GM23338 (cell line): ENCODE measurements around the gene PNPT1. TPM values are rescaled to one million over a fixed set of nuclear protein-coding genes. Genes with fewer than 3 reads are reported as not detected.

ENCODE experiments used
- ATAC-seq: fragments of 200-7000 bp; cut with Tn5 transposase; 3 replicates; pipeline ENCODE4 v1.9.1; 2020
- DNase-seq: peaks from one replicate; pipeline ENCODE4 v3.0.0-alpha.2; 2015; ENCODE audit warnings: low spot score
- H2AFZ ChIP-seq: fragments of 200-600 bp; sonication (generic); 2 replicates; pipeline ENCODE4 v1.8.0; 2016; ENCODE audit warnings: antibody characterized with exemption, mild to moderate bottlenecking, moderate library complexity
- H3F3A ChIP-seq: fragments of 200-600 bp; sonication (generic); replicated peaks from 2 replicates; pipeline ENCODE4 v1.8.0; 2017; ENCODE audit warnings: antibody characterized with exemption, mixed run types, low read depth
- H3K27ac ChIP-seq: fragments of 200-600 bp; sonication (generic); 2 replicates; pipeline ENCODE4 v1.6.1; 2016; ENCODE audit warnings: low read depth
- H3K27me3 ChIP-seq: fragments of 200-600 bp; sonication (generic); 2 replicates; pipeline ENCODE4 v1.8.0; 2016; ENCODE audit warnings: mild to moderate bottlenecking, mixed run types, moderate library complexity; ENCODE audit not compliant: insufficient read depth
- H3K36me3 ChIP-seq: fragments of 200-600 bp; sonication (generic); 2 replicates; pipeline ENCODE4 v1.8.0; 2016; ENCODE audit warnings: mild to moderate bottlenecking; ENCODE audit not compliant: insufficient read depth
- H3K4me1 ChIP-seq: fragments of 200-600 bp; sonication (generic); 2 replicates; pipeline ENCODE4 v1.8.0; 2016; ENCODE audit warnings: mild to moderate bottlenecking, moderate library complexity; ENCODE audit not compliant: insufficient read depth
- H3K4me2 ChIP-seq: fragments of 200-600 bp; sonication (generic); 2 replicates; pipeline ENCODE4 v1.7.1; 2017; ENCODE audit warnings: mixed run types
- H3K4me3 ChIP-seq: fragments of 200-600 bp; sonication (generic); 2 replicates; pipeline ENCODE4 v1.6.1; 2016; ENCODE audit warnings: mixed run types
- H3K79me2 ChIP-seq: fragments of 200-600 bp; sonication (generic); replicated peaks from 2 replicates; pipeline ENCODE4 v1.8.0; 2017; ENCODE audit warnings: mild to moderate bottlenecking; ENCODE audit not compliant: insufficient read depth
- H3K9me2 ChIP-seq: fragments of 200-600 bp; sonication (generic); 2 replicates; pipeline ENCODE4 v1.8.0; 2017; ENCODE audit not compliant: insufficient read depth
- H4K20me1 ChIP-seq: fragments of 200-600 bp; sonication (generic); replicated peaks from 2 replicates; pipeline ENCODE4 v1.8.0; 2017; ENCODE audit warnings: mild to moderate bottlenecking; ENCODE audit not compliant: insufficient read depth
- H3K27ac Mint-ChIP-seq: 2 replicates; pipeline ENCODE4 v1.8.0; 2020; ENCODE audit warnings: inconsistent platforms, mild to moderate bottlenecking, moderate library complexity, mixed read lengths
- H3K27me3 Mint-ChIP-seq: 3 replicates; pipeline ENCODE4 v1.8.0; 2022; ENCODE audit warnings: low read depth, mild to moderate bottlenecking, moderate library complexity, mixed read lengths, inconsistent platforms; ENCODE audit not compliant: insufficient read depth, poor library complexity
- H3K36me3 Mint-ChIP-seq: 3 replicates; pipeline ENCODE4 v1.8.0; 2021; ENCODE audit warnings: low read depth, mild to moderate bottlenecking, inconsistent platforms, moderate library complexity, mixed read lengths
- H3K4me1 Mint-ChIP-seq: 3 replicates; pipeline ENCODE4 v1.8.0; 2020; ENCODE audit warnings: mild to moderate bottlenecking, inconsistent platforms, mixed read lengths
- H3K4me3 Mint-ChIP-seq: 3 replicates; pipeline ENCODE4 v1.8.0; 2021; ENCODE audit warnings: moderate library complexity, mild to moderate bottlenecking, inconsistent platforms, mixed read lengths
- H3K9me3 Mint-ChIP-seq: 3 replicates; pipeline ENCODE4 v1.8.0; 2020; ENCODE audit warnings: moderate library complexity, mild to moderate bottlenecking, inconsistent platforms, mixed read lengths
- CREB1 ChIP-seq: fragments of 250-450 bp; sonication (Bioruptor Pico); IDR thresholded peaks from 2 replicates; pipeline ENCODE4 v1.5.0; 2020; ENCODE audit warnings: low read depth, mild to moderate bottlenecking, moderate library complexity
- EZH2 ChIP-seq: fragments of 200-600 bp; sonication (generic); IDR thresholded peaks from one replicate; pipeline ENCODE4 v1.8.0; 2017; ENCODE audit warnings: antibody characterized with exemption, mild to moderate bottlenecking, low read depth; ENCODE audit not compliant: unreplicated experiment
- EZH2phosphoT487 ChIP-seq: fragments of 200-600 bp; sonication (generic); IDR thresholded peaks from one replicate; pipeline ENCODE4 v1.8.1; 2018; ENCODE audit warnings: antibody characterized with exemption; ENCODE audit not compliant: unreplicated experiment
- NANOG ChIP-seq: IDR thresholded peaks from 2 replicates; pipeline ENCODE4 v1.6.1; 2016; ENCODE audit warnings: antibody characterized with exemption, borderline replicate concordance
- POLR2AphosphoS5 ChIP-seq: IDR thresholded peaks from 2 replicates; pipeline ENCODE4 v1.6.1; 2016; ENCODE audit warnings: antibody characterized with exemption, low read depth
- STAT1 ChIP-seq: IDR thresholded peaks from one replicate; pipeline ENCODE4 v1.6.1; 2016; ENCODE audit warnings: antibody characterized with exemption; ENCODE audit not compliant: unreplicated experiment
- ZNF331 ChIP-seq: fragments of 250-450 bp; sonication (Bioruptor Pico); IDR thresholded peaks from 2 replicates; pipeline ENCODE4 v1.5.0; 2020; ENCODE audit warnings: low read depth, mild to moderate bottlenecking, moderate library complexity
- polyA plus RNA-seq: library from polyadenylated mRNA; unstranded; fragments of >200 nt; fragmentation: Nextera tagmentation; extraction: Ambion mirVana; gene quantifications from 2 replicates; pipeline ENCODE4 v1.2.1, GENCODE V29; 2016
- total RNA-seq: library from RNA; depleted of rRNA; stranded (reverse); fragments of >200 nt; shearing (Covaris generic); gene quantifications from 2 replicates; pipeline ENCODE4 v1.2.3, GENCODE V29; 2014
- TF ChIP-seq, protein P1 (sequence below): IDR thresholded peaks from one replicate; pipeline ENCODE4 v1.6.1; 2018; ENCODE audit warnings: antibody characterized with exemption; ENCODE audit not compliant: unreplicated experiment
- TF ChIP-seq, protein P2 (sequence below), 2 experiments: fragments of 200-600 bp in 1 of 2; sonication (generic) in 1 of 2; conservative IDR thresholded peaks; 2 replicates each; pipeline versions ENCODE4 v1.5.1 to v1.6.1; 2016 to 2017; ENCODE audit warnings: antibody characterized with exemption in 2 of 2, low read depth in 2 of 2, mild to moderate bottlenecking in 2 of 2, moderate library complexity in 1 of 2
- TF ChIP-seq, protein P3 (sequence below): fragments of 250-450 bp; sonication (Bioruptor Pico); IDR thresholded peaks from 2 replicates; pipeline ENCODE4 v1.5.0; 2020; ENCODE audit warnings: mild to moderate bottlenecking, moderate library complexity

The PNPT1 gene
- total and polyA plus RNA-seq, 2 experiments from 2014 or later: 31.1 to 34.6 TPM

DNA sequence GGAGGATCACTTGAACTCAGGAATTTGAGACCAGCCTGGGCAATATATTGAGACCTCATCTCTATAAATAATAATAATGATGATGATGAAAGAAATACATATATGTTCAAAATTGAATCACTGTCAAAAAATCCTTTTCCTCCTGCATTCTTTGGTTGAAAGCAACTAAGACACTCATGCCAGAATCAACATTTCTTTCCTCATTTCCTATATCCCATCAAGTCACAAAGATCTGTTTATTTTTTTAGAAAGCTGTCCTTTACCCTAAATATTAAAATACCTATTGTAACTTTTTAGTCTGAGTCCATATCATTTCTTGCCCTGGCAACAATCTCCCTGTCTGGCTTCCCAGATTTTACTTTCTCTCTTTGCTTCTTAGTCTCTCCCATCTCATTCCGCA is 44.4 kb downstream of the PNPT1 start (continued):
- TF ChIP-seq CREB1 (CRISPR knock-in tag): no peak
- TF ChIP-seq, protein P1, sequence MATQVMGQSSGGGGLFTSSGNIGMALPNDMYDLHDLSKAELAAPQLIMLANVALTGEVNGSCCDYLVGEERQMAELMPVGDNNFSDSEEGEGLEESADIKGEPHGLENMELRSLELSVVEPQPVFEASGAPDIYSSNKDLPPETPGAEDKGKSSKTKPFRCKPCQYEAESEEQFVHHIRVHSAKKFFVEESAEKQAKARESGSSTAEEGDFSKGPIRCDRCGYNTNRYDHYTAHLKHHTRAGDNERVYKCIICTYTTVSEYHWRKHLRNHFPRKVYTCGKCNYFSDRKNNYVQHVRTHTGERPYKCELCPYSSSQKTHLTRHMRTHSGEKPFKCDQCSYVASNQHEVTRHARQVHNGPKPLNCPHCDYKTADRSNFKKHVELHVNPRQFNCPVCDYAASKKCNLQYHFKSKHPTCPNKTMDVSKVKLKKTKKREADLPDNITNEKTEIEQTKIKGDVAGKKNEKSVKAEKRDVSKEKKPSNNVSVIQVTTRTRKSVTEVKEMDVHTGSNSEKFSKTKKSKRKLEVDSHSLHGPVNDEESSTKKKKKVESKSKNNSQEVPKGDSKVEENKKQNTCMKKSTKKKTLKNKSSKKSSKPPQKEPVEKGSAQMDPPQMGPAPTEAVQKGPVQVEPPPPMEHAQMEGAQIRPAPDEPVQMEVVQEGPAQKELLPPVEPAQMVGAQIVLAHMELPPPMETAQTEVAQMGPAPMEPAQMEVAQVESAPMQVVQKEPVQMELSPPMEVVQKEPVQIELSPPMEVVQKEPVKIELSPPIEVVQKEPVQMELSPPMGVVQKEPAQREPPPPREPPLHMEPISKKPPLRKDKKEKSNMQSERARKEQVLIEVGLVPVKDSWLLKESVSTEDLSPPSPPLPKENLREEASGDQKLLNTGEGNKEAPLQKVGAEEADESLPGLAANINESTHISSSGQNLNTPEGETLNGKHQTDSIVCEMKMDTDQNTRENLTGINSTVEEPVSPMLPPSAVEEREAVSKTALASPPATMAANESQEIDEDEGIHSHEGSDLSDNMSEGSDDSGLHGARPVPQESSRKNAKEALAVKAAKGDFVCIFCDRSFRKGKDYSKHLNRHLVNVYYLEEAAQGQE: no peak
- no peak for TF ChIP-seq ZNF331
- no peak for TF ChIP-seq STAT1
- TF ChIP-seq, protein P2, sequence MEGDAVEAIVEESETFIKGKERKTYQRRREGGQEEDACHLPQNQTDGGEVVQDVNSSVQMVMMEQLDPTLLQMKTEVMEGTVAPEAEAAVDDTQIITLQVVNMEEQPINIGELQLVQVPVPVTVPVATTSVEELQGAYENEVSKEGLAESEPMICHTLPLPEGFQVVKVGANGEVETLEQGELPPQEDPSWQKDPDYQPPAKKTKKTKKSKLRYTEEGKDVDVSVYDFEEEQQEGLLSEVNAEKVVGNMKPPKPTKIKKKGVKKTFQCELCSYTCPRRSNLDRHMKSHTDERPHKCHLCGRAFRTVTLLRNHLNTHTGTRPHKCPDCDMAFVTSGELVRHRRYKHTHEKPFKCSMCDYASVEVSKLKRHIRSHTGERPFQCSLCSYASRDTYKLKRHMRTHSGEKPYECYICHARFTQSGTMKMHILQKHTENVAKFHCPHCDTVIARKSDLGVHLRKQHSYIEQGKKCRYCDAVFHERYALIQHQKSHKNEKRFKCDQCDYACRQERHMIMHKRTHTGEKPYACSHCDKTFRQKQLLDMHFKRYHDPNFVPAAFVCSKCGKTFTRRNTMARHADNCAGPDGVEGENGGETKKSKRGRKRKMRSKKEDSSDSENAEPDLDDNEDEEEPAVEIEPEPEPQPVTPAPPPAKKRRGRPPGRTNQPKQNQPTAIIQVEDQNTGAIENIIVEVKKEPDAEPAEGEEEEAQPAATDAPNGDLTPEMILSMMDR (conservative IDR thresholded peaks at IDR 0.05; ENCODE audit: low read depth in 2 of 2): no peak

DNA sequence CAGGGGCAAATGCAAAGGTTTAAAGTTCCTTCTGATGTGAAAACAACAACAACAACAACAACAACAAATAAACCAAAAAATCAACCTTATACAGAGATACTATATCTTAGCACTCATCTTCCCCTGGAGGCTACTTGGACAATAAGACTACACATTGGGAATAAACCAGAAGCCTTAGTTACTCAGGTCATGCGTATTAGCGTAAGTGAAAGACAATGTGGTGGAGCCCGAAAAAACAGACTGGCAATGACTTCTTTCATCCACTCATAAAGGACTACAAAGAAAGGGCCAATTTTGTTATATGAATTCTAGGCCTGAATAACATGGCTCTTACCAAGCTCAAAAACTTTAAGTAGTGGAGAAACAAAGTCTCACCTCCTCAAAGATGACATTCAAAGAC is 56.8 kb downstream of the PNPT1 start:
- Histone ChIP-seq H3K9me2 (no peaks in the 10 kb centered on the region), H3K4me1 (no peaks in the 10 kb centered on the region), H3K4me2 (no peak overlapping the region), H4K20me1 (peaks cover under 1% of the 10 kb centered on the region; the same call in 1 of the 2 replicates), H3K4me3 (no peak overlapping the region), H3F3A (no peaks in the 10 kb centered on the region), H3K27me3 (no peaks in the 10 kb centered on the region), H3K27ac (no peak overlapping the region; the same call in 1 of the 2 replicates), H3K36me3 (peaks cover 34% of the 10 kb centered on the region), H2AFZ (no peak overlapping the region), H3K79me2 (no peaks in the 10 kb centered on the region)
- DNase-seq (no peak), ATAC-seq (no peak)
- no peaks in the 10 kb centered on the region for H3K27me3 Mint-ChIP-seq
- peaks cover 53% of the 10 kb centered on the region for H3K36me3 Mint-ChIP-seq
- H3K27ac Mint-ChIP-seq: no peak overlapping the region
- H3K4me1 Mint-ChIP-seq: no peaks in the 10 kb centered on the region
- no peak overlapping the region for H3K4me3 Mint-ChIP-seq
- no peaks in the 10 kb centered on the region for H3K9me3 Mint-ChIP-seq
- TF ChIP-seq STAT1 (no peak), NANOG (no peak), EZH2 (no peak), ZNF331 (no peak), CREB1 (CRISPR knock-in tag) (no peak), POLR2AphosphoS5 (no peak), EZH2phosphoT487 (no peak)
- TF ChIP-seq, protein P1: no peak
- TF ChIP-seq, protein P3, sequence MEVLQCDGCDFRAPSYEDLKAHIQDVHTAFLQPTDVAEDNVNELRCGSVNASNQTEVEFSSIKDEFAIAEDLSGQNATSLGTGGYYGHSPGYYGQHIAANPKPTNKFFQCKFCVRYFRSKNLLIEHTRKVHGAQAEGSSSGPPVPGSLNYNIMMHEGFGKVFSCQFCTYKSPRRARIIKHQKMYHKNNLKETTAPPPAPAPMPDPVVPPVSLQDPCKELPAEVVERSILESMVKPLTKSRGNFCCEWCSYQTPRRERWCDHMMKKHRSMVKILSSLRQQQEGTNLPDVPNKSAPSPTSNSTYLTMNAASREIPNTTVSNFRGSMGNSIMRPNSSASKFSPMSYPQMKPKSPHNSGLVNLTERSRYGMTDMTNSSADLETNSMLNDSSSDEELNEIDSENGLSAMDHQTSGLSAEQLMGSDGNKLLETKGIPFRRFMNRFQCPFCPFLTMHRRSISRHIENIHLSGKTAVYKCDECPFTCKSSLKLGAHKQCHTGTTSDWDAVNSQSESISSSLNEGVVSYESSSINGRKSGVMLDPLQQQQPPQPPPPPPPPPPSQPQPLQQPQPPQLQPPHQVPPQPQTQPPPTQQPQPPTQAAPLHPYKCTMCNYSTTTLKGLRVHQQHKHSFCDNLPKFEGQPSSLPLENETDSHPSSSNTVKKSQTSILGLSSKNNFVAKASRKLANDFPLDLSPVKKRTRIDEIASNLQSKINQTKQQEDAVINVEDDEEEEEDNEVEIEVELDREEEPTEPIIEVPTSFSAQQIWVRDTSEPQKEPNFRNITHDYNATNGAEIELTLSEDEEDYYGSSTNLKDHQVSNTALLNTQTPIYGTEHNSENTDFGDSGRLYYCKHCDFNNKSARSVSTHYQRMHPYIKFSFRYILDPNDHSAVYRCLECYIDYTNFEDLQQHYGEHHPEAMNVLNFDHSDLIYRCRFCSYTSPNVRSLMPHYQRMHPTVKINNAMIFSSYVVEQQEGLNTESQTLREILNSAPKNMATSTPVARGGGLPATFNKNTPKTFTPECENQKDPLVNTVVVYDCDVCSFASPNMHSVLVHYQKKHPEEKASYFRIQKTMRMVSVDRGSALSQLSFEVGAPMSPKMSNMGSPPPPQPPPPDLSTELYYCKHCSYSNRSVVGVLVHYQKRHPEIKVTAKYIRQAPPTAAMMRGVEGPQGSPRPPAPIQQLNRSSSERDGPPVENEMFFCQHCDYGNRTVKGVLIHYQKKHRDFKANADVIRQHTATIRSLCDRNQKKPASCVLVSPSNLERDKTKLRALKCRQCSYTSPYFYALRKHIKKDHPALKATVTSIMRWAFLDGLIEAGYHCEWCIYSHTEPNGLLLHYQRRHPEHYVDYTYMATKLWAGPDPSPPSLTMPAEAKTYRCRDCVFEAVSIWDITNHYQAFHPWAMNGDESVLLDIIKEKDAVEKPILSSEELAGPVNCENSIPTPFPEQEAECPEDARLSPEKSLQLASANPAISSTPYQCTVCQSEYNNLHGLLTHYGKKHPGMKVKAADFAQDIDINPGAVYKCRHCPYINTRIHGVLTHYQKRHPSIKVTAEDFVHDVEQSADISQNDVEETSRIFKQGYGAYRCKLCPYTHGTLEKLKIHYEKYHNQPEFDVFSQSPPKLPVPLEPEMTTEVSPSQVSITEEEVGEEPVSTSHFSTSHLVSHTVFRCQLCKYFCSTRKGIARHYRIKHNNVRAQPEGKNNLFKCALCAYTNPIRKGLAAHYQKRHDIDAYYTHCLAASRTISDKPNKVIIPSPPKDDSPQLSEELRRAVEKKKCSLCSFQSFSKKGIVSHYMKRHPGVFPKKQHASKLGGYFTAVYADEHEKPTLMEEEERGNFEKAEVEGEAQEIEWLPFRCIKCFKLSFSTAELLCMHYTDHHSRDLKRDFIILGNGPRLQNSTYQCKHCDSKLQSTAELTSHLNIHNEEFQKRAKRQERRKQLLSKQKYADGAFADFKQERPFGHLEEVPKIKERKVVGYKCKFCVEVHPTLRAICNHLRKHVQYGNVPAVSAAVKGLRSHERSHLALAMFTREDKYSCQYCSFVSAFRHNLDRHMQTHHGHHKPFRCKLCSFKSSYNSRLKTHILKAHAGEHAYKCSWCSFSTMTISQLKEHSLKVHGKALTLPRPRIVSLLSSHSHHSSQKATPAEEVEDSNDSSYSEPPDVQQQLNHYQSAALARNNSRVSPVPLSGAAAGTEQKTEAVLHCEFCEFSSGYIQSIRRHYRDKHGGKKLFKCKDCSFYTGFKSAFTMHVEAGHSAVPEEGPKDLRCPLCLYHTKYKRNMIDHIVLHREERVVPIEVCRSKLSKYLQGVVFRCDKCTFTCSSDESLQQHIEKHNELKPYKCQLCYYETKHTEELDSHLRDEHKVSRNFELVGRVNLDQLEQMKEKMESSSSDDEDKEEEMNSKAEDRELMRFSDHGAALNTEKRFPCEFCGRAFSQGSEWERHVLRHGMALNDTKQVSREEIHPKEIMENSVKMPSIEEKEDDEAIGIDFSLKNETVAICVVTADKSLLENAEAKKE (CRISPR knock-in tag): no peak
